ENCODE results near the gene CARHSP1. TPM values are rescaled to one million over a fixed set of nuclear protein-coding genes. Genes with fewer than 3 reads are reported as not detected.

The CARHSP1 gene
- total and polyA plus RNA-seq, 9 of the 15 experiments (the other 6 are each of a cell fraction or from before 2014, with no cell fraction given): 5.8 to 114 (median 41.1) TPM

- TF ChIP-seq BCLAF1 (IDR thresholded peaks at IDR 0.05; ENCODE audit: borderline replicate concordance in 1 of 2, control insufficient read depth in 1 of 2, low read depth in 2 of 2, low read length in 1 of 2) (no peak), ZNF408 (CRISPR knock-in tag; IDR thresholded peaks at IDR 0.05; ENCODE audit: low read depth) (no peak), MIER1 (IDR thresholded peaks at IDR 0.05; ENCODE audit: low read depth) (no peak), FOXP1 (CRISPR knock-in tag; IDR thresholded peaks at IDR 0.05) (no peak), ZNF184 (CRISPR knock-in tag; IDR thresholded peaks at IDR 0.05) (no peak), ZNF512 (tag; IDR thresholded peaks at IDR 0.05) (no peak), ZFP91 (CRISPR knock-in tag; IDR thresholded peaks at IDR 0.05) (no peak), PPARD (CRISPR knock-in tag; IDR thresholded peaks at IDR 0.05) (no peak), ZNF586 (CRISPR knock-in tag; conservative IDR thresholded peaks at IDR 0.05) (no peak), NFIC (IDR thresholded peaks at IDR 0.05) (peak; percentile 79), HDGF (IDR thresholded peaks at IDR 0.05) (0 out of 2 replicates have a peak, but pooled peaks have one; percentile 19), ZNF23 (CRISPR knock-in tag; IDR thresholded peaks at IDR 0.05) (no peak), FOXP4 (CRISPR knock-in tag; IDR thresholded peaks at IDR 0.05; ENCODE audit: borderline replicate concordance) (no peak), BRF2 (IDR thresholded peaks at IDR 0.05; ENCODE audit: borderline replicate concordance, insufficient read depth, insufficient read length) (no peak), E2F1 (CRISPR knock-in tag; IDR thresholded peaks at IDR 0.05) (no peak), TEAD2 (tag; IDR thresholded peaks at IDR 0.05) (no peak)
Measured at GRCh38 chr16:8867216-8867931, 1.4 kb downstream of the CARHSP1 start (continued).

All from K562 (cell line).